ENCODE measurements around the gene SHOC1. TPM values are rescaled to one million over a fixed set of nuclear protein-coding genes. Genes with fewer than 3 reads are reported as not detected.
A peak's percentile ranks its signal among the peaks of the same experiment; 100 is the strongest.
"Not testable (repeated sequence)": the region's sequence is repeated elsewhere in the genome, so short reads cannot be mapped to it uniquely, and the experiment has no call there.

SHOC1 gene
- total RNA-seq, 8 experiments from 2014 or later, result 0.04 to 1.2 (median 0.37) TPM

DNA sequence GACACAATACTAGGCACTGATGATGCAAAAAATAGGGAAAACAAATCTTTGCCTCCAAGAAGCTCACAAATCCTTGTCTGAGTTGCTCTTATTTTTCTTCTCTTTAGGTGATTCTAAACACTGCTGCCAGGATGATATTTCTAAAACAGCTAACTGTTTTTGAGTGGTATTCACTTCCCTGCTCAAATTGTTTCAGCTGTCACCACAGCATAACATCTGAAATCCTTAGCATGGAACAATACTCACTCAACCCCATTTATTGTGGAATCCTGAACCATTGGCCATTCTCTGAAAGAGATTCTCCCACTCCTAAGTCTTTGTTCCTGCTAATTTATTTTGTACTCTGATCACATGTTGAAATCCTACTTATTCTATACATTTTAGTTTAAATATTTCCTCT is 4.8 kb upstream of the SHOC1 start:
- ATAC-seq (replicated peaks in 6 of 8), result peak in 1 of 8 experiments; percentile 3
- Histone ChIP-seq H3K4me3 (no peak overlapping the region), H3K4me1 (replicated peaks in 1 of 2) (peaks cover 0 to 2% of the 10 kb centered on the region in 2 donors), H3K27ac (no peak overlapping the region)
- in situ Hi-C loops (cut with MboI; ENCODE audit: low pct_unique_long_range_greater_than_20kb in 2 of 9, low sequenced_read_pairs in 9 of 9, unreplicated experiment in 9 of 9), result no loop called here

DNA sequence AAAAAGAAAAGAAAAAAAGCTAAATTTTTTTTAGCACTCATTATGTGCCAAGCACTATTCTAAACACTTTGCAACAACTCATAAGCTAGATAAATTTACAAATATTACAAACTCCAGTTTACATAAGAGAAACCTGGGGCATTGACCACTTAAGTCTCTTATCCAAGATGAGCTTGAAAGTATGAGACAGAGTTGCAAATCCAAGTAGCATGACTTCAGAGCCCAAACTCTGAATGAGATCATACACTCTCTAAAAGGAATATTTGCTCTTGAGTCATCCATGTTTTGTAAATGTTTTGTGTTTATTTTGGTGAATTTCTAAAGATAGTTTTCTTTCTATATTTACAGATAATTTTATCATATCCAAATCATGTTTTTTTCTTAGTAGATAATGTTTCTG is 4.0 kb upstream of the SHOC1 start:
- in situ Hi-C loops (cut with MboI; ENCODE audit: low pct_unique_long_range_greater_than_20kb in 2 of 9, low sequenced_read_pairs in 9 of 9, unreplicated experiment in 9 of 9), result no loop called here
- peak in 2 of 8 experiments; percentile 53 to 79 for ATAC-seq (replicated peaks in 6 of 8)
- Histone ChIP-seq H3K4me1 (replicated peaks in 1 of 2) (peaks cover 0 to 2% of the 10 kb centered on the region in 2 donors), H3K4me3 (no peak overlapping the region), H3K27ac (no peak overlapping the region)

DNA sequence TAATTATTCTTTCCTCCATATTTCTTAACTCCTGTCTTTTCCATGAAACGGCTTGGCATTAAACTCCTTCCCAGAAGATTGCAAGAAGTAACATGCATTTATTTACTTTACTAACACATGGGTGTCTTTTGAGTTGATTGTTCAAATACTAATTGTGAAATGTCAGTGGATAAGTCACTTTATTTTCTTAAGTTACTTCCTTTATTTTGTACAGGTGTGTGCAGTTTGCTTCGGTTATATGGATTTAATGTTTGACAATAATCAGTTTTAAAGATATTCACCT is 761 bp upstream of the SHOC1 start:
- Histone ChIP-seq H3K4me3 (no peak overlapping the region), H3K4me1 (replicated peaks in 1 of 2) (peaks cover 0 to 2% of the 10 kb centered on the region in 2 donors), H3K27ac (no peak overlapping the region)
- no peak for ATAC-seq (replicated peaks in 6 of 8)
- 83 to 100% (median 100%) methylated on average over 1 to 2 of the region's 2 CpGs; no CpG with 5 or more reads in 4 of the 10 experiments for WGBS, 10 experiments
- in situ Hi-C loops (cut with MboI; ENCODE audit: low pct_unique_long_range_greater_than_20kb in 2 of 9, low sequenced_read_pairs in 9 of 9, unreplicated experiment in 9 of 9), result no loop called here

DNA sequence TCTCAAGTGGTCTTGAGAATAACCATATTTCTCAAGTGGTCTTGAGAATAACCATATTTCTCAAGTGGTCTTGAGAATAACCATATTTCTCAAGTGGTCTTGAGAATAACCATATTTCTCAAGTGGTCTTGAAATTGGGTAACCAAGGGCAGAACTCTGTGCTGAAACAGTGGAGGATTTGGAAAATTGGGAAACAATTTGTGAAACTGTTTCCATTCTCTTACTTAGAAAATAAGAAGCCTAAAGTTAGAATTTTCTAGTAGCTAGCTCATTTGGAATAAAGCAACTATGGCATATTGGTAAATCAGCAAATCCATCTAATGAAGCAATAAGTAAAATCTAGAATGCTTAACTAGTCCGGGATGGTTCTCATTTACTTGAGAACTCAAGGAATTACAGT is 2.9 kb downstream of the SHOC1 start:
- H3K27ac ChIP-seq; ATAC-seq (replicated peaks in 6 of 8); H3K4me1 ChIP-seq (replicated peaks in 1 of 2); H3K4me3 ChIP-seq; in situ Hi-C loops (cut with MboI; ENCODE audit: low pct_unique_long_range_greater_than_20kb in 2 of 9, low sequenced_read_pairs in 9 of 9, unreplicated experiment in 9 of 9): not testable (repeated sequence)
- 50 to 100% (median 80%) methylated on average over 1 of the region's 1 CpG; no CpG with 5 or more reads in 2 of the 10 experiments for WGBS, 10 experiments

DNA sequence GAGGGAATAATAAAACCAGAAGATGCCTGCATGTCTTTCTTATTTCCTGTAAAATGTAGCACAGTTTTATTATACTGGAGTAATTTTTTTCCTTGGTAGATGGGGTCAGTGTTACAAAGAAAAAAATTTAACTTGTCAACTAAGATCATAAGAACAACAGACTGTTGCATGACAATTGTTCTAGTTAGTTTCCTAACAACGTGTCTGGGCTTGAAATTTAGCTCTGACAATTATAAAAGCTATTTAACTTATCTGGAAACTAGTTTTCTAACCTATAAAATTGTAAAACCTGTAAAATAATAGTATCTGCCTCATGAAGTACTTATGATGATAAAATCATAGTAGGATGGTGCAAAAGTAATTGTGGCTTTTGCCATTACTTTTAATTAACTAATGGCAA is 4.9 kb downstream of the SHOC1 start:
- H3K4me3 ChIP-seq, result no peak overlapping the region
- in situ Hi-C loops (cut with MboI; ENCODE audit: low pct_unique_long_range_greater_than_20kb in 2 of 9, low sequenced_read_pairs in 9 of 9, unreplicated experiment in 9 of 9), result no loop called here
- no peaks in the 10 kb centered on the region for H3K4me1 ChIP-seq (replicated peaks in 1 of 2)
- no peak for ATAC-seq (replicated peaks in 6 of 8)
- no peak overlapping the region for H3K27ac ChIP-seq
- WGBS, 10 experiments, result 64 to 100% (median 85%) methylated on average over 1 of the region's 1 CpG; no CpG with 5 or more reads in 5 of the 10 experiments

DNA sequence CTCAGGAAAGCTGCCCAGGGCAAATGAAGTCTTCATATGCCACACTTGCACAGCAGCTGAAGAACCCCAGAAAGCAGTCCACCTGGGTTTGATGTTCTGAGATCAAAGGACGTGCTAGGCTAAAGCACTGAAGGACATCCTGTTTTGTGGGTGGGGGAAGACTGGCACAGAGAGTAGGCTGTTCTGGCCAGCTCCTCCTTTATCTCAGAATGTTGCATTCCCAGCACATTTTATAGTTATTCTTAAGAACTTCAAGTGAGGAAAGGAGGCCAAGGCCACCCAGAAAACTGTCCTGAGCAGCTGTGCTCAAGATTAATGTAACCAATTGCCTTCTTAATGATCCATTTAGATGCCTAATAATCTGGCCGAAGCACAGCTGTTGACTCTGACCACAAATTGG is 10.9 kb downstream of the SHOC1 start:
- 72 to 100% (median 85%) methylated on average over 1 to 2 of the region's 2 CpGs; no CpG with 5 or more reads in 5 of the 10 experiments for WGBS, 10 experiments

DNA sequence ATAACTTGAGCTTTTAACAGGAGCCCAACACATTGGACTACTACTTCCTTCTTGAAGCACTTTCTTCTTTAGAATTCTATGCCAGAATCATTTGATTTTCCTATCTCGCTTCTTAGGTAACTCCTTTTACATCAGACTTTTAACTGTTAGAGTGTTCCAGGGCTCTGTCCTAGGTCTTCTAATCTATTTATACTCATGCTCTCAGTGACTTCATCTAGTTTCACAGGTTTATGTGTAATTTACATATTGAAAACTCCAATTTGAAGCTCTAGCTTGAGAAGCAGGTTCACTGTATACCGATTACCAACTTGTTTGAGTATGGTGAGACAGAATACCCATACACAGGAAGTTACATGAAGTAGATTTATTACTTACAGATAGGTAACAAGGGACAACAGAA is 11.3 kb downstream of the SHOC1 start:
- H3K4me3 ChIP-seq, result no peak overlapping the region
- WGBS, 10 experiments, result 77 to 100% (median 96%) methylated on average over 1 to 2 of the region's 2 CpGs
- no peak overlapping the region for H3K27ac ChIP-seq
- ATAC-seq (replicated peaks in 6 of 8), result no peak
- in situ Hi-C loops (cut with MboI; ENCODE audit: low pct_unique_long_range_greater_than_20kb in 2 of 9, low sequenced_read_pairs in 9 of 9, unreplicated experiment in 9 of 9), result no loop called here
- no peaks in the 10 kb centered on the region for H3K4me1 ChIP-seq (replicated peaks in 1 of 2)

More for the DNA sequence above, 10.9 kb downstream of the SHOC1 start:
- no peak overlapping the region for H3K4me3 ChIP-seq
- no peak overlapping the region for H3K27ac ChIP-seq
- in situ Hi-C loops (cut with MboI; ENCODE audit: low pct_unique_long_range_greater_than_20kb in 2 of 9, low sequenced_read_pairs in 9 of 9, unreplicated experiment in 9 of 9), result no loop called here
- no peak for ATAC-seq (replicated peaks in 6 of 8)
- no peaks in the 10 kb centered on the region for H3K4me1 ChIP-seq (replicated peaks in 1 of 2)

DNA sequence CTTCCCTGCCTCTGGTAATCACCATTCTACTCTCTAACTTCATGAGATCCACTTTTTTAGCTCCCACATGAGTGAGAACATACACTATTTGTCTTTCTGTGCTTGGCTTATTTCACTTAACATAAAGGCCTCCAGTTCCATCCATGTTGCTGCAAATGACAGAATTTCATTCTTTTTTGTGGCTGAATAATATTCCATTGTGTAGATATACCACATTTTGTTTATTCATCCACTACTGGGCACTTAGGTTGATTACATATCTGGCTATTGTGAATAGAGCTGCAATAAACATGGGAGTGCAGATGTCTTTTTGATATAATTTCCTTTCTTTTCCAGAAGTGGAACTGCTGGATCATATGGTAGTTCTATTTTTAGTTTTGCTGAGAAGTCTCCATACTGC is 28.7 kb downstream of the SHOC1 start:
- no peak for ATAC-seq (replicated peaks in 6 of 8)
- Histone ChIP-seq H3K27ac (no peak overlapping the region), H3K4me1 (replicated peaks in 1 of 2) (no peaks in the 10 kb centered on the region), H3K4me3 (no peak overlapping the region)
- in situ Hi-C loops (cut with MboI; ENCODE audit: low pct_unique_long_range_greater_than_20kb in 2 of 9, low sequenced_read_pairs in 9 of 9, unreplicated experiment in 9 of 9), result loop anchor here in 5 of 9 experiments (10.0 to 25.0 kb wide), 3 partner anchors 309 to 596 kb away; no protein-coding TSS in a partner anchor

DNA sequence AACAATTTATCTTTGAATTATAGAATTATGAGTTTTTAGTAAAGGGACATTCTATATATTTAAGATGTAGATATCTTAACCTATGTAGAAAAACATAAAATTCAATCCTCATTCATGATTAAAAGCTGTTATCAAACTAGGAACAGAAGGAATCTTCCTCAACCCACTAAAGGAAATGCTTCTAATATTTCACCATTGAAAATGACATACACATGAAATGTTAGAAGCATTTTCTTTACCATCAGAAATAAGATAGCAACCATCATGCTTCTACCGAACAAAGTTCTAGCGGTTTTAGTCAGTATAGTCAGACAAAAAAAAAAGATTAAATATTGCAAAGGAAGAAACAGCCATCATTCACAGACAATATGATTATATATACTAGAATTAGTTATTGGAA is 32.2 kb downstream of the SHOC1 start:
- in situ Hi-C loops (cut with MboI; ENCODE audit: low pct_unique_long_range_greater_than_20kb in 2 of 9, low sequenced_read_pairs in 9 of 9, unreplicated experiment in 9 of 9), result loop anchor here in 5 of 9 experiments (5.0 to 25.0 kb wide), 4 partner anchors 312 to 600 kb away; no protein-coding TSS in a partner anchor
- H3K4me3 ChIP-seq, result no peak overlapping the region
- no peaks in the 10 kb centered on the region for H3K4me1 ChIP-seq (replicated peaks in 1 of 2)
- 0 to 100% (median 10%) methylated on average over 1 to 2 of the region's 2 CpGs; no CpG with 5 or more reads in 1 of the 10 experiments for WGBS, 10 experiments
- ATAC-seq (replicated peaks in 6 of 8), result no peak
- no peak overlapping the region for H3K27ac ChIP-seq

DNA sequence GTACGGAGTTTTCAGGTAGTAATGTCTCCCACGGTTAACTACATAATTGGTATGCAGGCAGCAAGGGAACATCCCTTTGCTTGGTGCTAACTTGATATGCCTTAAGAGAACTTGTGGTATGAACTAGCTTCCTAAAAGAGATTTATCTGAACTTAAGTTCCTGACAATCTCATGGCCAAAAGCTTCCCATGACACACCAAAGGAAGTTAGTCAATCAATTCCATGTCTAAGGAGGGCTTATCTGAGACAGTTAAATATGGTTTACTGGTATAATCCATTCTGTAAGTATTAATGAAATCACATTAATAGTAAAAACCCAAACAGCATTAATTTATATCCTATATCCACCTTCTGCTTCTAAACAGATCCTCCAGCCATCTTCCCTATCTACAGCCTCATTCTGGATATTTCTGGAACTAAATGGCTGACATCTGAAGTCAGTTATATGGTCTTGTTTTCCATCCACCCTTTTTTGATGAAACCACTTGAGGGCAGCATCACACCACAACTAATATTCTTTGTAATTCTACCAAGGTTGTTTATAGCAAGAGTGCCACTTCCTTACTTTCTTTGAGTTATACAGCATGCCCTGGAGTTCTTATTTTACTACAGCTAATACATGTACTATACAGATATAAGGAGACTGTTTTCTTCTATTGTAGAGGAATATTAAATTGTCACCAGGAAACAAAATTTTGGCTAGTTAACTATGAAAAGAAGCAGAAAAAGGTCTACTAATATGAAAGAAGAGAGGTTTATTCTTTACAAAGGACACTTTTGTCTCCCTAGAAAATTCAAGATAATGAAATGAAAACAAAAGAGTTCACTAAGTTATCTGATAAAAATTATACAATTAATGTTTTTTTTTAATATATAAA is 34.7 kb downstream of the SHOC1 start:
- H3K27ac ChIP-seq, result no peak overlapping the region
- in situ Hi-C loops (cut with MboI; ENCODE audit: low pct_unique_long_range_greater_than_20kb in 2 of 9, low sequenced_read_pairs in 9 of 9, unreplicated experiment in 9 of 9), result loop anchor here in 5 of 9 experiments (5.0 to 25.0 kb wide), 4 partner anchors 315 to 602 kb away; no protein-coding TSS in a partner anchor
- no peaks in the 10 kb centered on the region for H3K4me1 ChIP-seq (replicated peaks in 1 of 2)
- ATAC-seq (replicated peaks in 6 of 8), result peak in 6 of 8 experiments; percentile 29 to 97 (median 80)
- WGBS, 10 experiments, result 17 to 100% (median 59%) methylated on average over 1 to 2 of the region's 2 CpGs
- H3K4me3 ChIP-seq, result no peak overlapping the region

DNA sequence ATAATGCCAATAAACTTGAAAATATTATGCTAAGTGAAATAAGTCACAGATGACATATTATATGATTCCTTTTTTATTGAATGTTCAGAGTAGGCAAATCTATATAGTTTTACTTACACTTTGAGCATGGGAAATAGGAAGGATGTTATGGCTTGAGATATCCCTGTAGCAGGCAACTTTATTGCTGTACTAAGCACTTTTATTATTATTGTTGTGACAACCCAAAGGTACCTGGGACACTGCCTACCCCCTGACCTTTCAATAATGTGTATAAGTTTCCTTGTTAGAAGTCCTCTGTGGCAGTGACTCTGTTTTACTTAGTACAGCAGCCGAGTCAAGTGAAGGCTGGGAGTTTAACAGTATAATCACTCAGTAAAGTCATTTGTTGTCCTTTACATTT is 39.9 kb downstream of the SHOC1 start:
- WGBS, 10 experiments, result 40 to 100% (median 82%) methylated on average over 1 of the region's 1 CpG
- ATAC-seq (replicated peaks in 6 of 8), result no peak
- H3K4me3 ChIP-seq, result no peak overlapping the region
- no peaks in the 10 kb centered on the region for H3K4me1 ChIP-seq (replicated peaks in 1 of 2)
- H3K27ac ChIP-seq, result no peak overlapping the region
- in situ Hi-C loops (cut with MboI; ENCODE audit: low pct_unique_long_range_greater_than_20kb in 2 of 9, low sequenced_read_pairs in 9 of 9, unreplicated experiment in 9 of 9), result loop anchor here in 4 of 9 experiments (25.0 kb wide), 2 partner anchors 333 to 608 kb away; no protein-coding TSS in a partner anchor

DNA sequence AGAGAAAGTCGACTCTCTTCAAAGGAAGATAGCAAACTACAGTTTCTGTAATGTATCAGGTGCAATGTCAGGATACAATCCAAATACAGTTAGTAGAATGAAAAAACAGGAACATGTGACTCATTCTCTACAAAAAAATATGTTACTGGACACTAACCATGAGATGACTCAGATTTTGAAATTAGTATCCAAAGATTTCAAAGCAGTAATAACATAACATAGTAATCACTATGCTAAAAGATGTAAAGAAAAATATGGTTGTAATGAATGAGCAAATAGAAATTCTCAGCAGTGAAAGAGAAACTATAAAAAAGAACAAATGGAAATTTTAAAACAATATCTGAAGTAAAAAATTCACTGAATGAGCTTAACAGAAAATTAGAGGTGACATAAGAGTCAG is 42.3 kb downstream of the SHOC1 start:
- in situ Hi-C loops (cut with MboI; ENCODE audit: low pct_unique_long_range_greater_than_20kb in 2 of 9, low sequenced_read_pairs in 9 of 9, unreplicated experiment in 9 of 9), result loop anchor here in 4 of 9 experiments (25.0 kb wide), 2 partner anchors 335 to 610 kb away; no protein-coding TSS in a partner anchor
- Histone ChIP-seq H3K4me3 (no peak overlapping the region), H3K4me1 (replicated peaks in 1 of 2) (no peaks in the 10 kb centered on the region), H3K27ac (no peak overlapping the region)
- WGBS, 10 experiments, result 71 to 100% (median 91%) methylated on average over 1 of the region's 1 CpG; no CpG with 5 or more reads in 1 of the 10 experiments
- ATAC-seq (replicated peaks in 6 of 8), result no peak

Measured in motor neuron (in vitro differentiated cells).